HG02943 (cell line): ENCODE results near the gene GRID2IP.
A peak's percentile ranks its signal among the peaks of the same experiment; 100 is the strongest.

ENCODE experiments used
- ATAC-seq: cut with Tn5 transposase; IDR thresholded peaks from one replicate; pipeline ENCODE4 v1.9.1; 2021; ENCODE audit warnings: mild to moderate bottlenecking, low read depth, moderate library complexity; ENCODE audit not compliant: unreplicated experiment

The GRID2IP gene

GRCh38 chr7:6528401-6529130 lies 22.7 kb downstream of the GRID2IP start:
- no peak for ATAC-seq

- no peak for ATAC-seq
These were observed 24.3 kb downstream of the GRID2IP start for GRCh38 chr7:6526997-6527378.

GRCh38 chr7:6520163-6520981 lies 30.9 kb downstream of the GRID2IP start:
- no peak for ATAC-seq

GRCh38 chr7:6516387-6516983 lies 34.8 kb downstream of the GRID2IP start:
- ATAC-seq, result peak; percentile 62

- ATAC-seq, result no peak
These were observed 37.7 kb downstream of the GRID2IP start for GRCh38 chr7:6513541-6513940.

DNA sequence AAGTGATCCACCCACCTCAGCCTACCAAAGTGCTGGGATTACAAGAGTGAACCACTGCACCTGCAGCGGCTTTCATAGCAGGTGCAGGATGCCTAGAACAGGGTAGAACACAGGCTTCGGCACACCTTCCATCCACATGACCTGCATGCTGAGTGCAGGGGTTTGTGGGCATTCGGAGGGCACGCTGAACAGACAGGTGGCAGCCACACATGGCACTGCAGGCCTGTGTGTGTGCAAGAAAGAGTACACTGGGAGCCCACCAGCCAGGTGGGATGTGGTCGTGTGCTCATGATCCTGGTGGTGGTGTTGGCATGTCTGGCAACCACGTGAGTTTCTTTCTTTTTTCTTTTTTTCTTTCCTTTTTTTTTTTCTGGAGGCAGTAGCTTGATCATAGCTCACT lies 38.4 kb downstream of the GRID2IP start:
- no peak for ATAC-seq

- no peak for ATAC-seq
These were observed 40.7 kb downstream of the GRID2IP start for GRCh38 chr7:6510476-6511133.

DNA sequence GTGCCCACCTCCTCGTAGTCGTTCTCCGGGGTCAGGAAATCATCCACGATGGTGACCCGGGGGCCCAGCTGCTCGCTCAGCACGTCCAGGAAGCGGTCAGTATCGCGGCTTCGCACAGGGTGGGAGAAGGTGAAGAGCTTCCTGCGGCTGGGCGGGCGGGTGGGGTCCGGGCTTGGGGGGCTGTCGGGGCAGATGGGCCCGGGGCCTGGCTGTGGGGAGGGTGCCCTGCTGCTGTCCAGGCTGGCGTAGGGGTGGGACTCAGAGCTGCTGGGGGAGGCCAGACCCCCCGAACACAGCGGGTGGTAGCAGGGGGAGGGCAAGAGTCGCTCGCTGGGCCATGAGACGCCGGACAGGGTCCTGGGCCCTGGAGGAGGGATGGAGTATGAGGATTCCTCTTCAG lies 42.3 kb downstream of the GRID2IP start:
- ATAC-seq, result no peak

- no peak for ATAC-seq
These were observed 42.7 kb downstream of the GRID2IP start for GRCh38 chr7:6508539-6508938.

DNA sequence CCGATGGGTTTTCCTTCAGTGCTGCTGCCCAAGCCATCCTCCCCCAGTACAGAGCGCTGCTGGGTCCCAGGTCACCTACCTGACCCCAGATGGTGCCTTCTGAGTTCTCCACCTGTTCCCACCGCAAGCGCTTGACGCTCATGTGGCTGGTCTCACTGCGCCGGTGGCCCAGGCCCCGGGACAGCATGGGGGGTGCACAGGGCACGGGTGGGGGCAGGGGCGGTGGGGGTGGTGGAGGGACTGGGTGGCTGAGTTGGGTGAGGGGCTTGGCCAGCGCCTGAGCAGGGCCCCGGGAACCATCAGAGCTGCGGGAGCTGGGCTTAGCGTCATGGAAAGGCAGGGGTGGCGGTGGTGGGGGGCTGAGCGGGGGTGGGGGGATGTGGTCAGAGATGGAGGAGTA lies 43.4 kb downstream of the GRID2IP start:
- ATAC-seq, result no peak

DNA sequence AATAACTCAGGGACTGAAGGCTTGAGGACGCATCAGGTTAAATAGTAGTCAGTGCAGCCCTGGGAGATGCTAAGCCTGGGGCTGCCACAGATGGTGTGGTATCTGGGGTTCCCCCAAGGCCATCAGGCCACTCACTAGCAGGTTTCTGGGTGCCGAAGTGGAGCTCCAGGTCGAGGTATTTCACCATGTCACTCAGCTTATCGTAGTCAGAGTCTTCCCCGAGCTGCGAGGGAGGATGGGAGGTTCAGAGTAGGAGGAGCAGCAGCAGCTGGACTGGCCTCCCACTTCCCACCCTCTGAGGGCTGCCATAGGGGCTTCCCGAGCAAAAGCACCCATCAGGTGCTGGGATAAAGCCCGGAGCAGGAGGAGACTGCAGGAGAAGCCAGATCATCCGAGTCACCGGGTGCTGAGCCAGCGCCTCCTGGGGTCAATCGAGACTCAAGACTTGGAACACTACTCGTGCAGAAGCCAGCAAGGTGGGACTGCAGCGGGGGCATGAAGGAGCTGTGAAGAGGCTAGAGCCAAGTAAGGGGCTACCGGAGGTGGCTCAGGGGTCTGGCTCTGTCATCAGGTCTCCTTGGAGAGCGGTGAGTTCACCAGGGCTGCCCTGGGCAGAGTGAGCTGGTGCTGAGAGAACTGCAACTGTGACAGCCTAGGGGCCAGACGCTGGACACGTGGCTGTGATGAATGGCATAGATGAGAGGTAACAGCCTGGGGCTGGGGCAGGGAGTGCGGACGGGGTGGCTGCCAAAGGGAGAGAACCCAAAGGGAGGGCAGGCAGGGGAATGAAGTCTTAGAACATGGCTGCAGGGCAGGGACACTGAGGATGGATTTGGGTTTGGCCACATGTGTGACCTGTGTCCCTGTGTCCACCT lies 45.3 kb downstream of the GRID2IP start:
- ATAC-seq, result no peak

DNA sequence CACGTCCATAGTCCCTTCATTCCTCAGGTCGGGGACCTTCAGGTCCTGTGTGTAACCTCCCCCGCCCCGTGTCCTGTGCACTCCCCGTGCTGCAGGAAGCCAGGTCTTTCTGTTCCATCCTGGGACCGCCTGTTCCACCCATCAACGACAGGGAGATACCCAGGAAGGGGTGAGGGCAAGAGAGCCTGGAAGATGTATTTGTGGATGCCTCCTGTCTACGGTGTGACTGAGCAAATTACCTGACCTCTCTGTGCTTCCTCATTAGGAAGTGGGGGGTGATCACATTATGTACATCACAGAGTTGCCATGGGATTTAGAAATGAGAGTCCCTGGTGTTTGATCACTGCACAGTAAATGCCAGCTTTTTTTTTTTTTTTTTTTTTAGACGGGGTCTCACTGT lies 46.3 kb downstream of the GRID2IP start:
- no peak for ATAC-seq

DNA sequence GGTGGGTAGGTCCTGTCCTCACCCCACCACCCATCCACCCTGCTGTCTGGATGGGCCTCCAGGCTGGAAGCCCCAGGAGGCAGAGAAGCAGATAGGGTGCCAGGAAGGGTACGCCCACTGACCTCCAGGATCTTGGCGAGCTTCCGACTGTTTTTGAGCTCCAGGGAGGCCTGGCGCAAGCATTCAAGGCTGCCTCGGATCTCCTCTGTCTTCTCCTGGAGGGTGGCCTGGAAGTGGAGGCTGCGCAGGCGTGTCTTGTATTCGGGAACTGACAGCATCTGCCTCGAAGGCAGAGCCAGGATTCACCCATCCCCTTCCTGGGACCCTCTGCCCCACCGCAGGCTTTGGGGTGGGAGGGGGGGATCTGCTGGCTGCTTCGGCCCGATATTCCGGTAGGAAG lies 48.4 kb downstream of the GRID2IP start:
- ATAC-seq, result no peak

DNA sequence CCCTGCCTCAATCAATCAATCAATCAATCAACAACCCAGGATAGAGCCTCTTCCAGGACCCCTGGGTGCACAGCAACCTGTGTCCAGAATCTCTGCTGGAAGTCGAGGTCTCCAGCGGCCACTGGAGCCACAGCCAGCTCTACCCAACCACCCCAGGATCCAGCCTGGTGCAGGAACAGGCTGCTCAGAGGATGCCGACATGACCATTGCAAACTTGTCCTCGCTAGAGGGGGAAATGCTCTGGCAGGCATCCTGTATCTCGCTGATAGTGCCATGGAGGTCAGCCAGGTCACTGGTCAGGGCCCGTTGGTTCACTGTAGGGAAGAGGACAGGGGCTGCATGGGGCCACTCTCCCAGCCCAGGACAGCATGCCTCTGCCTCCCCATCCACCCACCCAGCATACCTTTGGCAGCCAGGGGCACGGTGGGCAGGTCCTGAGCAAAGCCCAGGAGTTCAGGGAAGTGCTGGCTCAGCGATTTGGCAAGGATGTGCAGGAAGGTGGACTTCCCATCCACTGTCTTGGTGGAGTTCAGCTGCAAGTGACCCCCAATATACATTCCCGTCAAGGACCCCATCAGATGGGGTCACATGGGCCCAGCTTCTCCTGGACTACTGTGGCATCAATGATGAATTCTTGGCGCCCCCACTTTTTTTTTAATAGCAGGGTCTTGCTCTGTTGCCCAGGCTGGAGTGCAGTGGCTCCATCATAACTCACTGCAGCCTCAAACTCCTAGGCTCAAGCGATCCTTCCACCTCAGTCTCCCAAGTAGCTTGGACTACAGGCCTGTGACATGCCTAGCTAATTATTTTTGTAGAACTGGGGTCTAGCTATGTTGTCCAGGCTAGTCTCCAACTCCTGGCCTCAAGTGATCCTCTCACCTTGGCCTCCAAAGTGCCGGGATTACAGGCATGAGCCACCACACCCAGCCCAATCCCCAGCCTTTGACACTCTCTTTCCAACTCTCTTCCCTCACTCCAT lies 49.4 kb downstream of the GRID2IP start:
- ATAC-seq, result no peak

DNA sequence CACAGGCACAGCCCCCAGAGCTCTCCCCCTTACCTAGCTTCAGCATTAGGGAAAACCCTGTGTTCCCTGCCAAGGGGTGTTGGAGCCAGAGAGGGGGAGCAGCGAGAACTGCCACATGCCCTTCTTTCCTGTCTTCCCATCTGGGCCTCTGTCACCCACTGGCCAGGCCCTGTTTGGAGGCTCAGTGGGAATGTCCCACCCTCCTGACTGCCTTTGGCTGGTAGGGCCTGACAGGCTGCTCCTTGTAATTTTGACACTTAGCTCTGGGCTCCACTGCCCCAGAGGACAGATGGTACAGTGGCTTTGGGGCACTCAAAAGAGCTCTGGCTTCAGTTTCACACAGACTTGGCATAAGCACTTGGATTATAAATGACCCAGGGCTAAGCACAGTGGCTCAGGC lies 50.6 kb downstream of the GRID2IP start:
- ATAC-seq, result no peak

GRCh38 chr7:6497994-6498393 lies 53.3 kb downstream of the GRID2IP start:
- no peak for ATAC-seq

DNA sequence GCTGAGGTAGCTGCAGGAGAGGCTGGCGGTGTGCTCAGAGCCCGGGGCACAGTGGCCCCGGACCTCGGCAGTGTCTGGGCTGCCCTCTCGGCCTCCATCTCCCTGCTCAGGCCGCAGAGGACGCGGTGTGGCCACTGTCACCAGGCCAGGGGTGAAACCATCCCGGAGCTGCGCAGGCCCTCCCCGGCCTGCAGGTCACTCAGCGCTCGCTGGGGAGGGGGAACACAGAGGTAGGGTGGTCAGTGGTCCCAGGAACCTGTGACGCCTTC lies 53.7 kb downstream of the GRID2IP start:
- no peak for ATAC-seq

- no peak for ATAC-seq
These were observed 54.2 kb downstream of the GRID2IP start for GRCh38 chr7:6496842-6497636.
